C4-2B (cell line): ENCODE data around the gene AFM.

ENCODE experiments used
- H3K27ac ChIP-seq: fragments of 450-650 bp; 2 replicates; pipeline ENCODE4 v1.5.1; 2017
- CTCF ChIP-seq: fragments of 450-650 bp; conservative IDR thresholded peaks from 2 replicates; pipeline ENCODE4 v1.5.1; 2017; ENCODE audit warnings: mild to moderate bottlenecking
- ZFX ChIP-seq: fragments of 450-650 bp; IDR thresholded peaks from 2 replicates; pipeline ENCODE4 v1.6.1; 2017

The AFM gene

GRCh38 chr4:73485596-73485995 is 4.1 kb downstream of the AFM start:
- TF ChIP-seq CTCF (no peak), ZFX (no peak)

GRCh38 chr4:73486497-73486896 is 5.0 kb downstream of the AFM start:
- H3K27ac ChIP-seq = no peak overlapping the region
- TF ChIP-seq CTCF = no peak
- TF ChIP-seq ZFX = no peak

More at GRCh38 chr4:73485596-73485995, 4.1 kb downstream of the AFM start:
- no peak overlapping the region for H3K27ac ChIP-seq

GRCh38 chr4:73487233-73487632 is 5.7 kb downstream of the AFM start:
- TF ChIP-seq ZFX (no peak), CTCF (no peak)
- no peak overlapping the region for H3K27ac ChIP-seq

- H3K27ac ChIP-seq = no peak overlapping the region
- TF ChIP-seq CTCF (no peak), ZFX (no peak)
These were observed 18.6 kb downstream of the AFM start for GRCh38 chr4:73499996-73500765.

- H3K27ac ChIP-seq = no peak overlapping the region
- no peak for TF ChIP-seq CTCF
- no peak for TF ChIP-seq ZFX
These were observed 20.2 kb downstream of the AFM start for GRCh38 chr4:73501664-73502265.

GRCh38 chr4:73505567-73505966 is 24.0 kb downstream of the AFM start:
- no peak overlapping the region for H3K27ac ChIP-seq
- TF ChIP-seq ZFX (no peak), CTCF (no peak)

- TF ChIP-seq CTCF = no peak
- no peak overlapping the region for H3K27ac ChIP-seq
These were observed 26.0 kb downstream of the AFM start for GRCh38 chr4:73507541-73507940.
